H1 (cell line): ENCODE measurements around the gene POLR3A. TPM values are rescaled to one million over a fixed set of nuclear protein-coding genes. Genes with fewer than 3 reads are reported as not detected.

Experiments
- EZH2 ChIP-seq: fragments of 200-600 bp; sonication (generic); IDR thresholded peaks from 2 replicates; pipeline ENCODE4 v1.7.1; 2012; ENCODE audit warnings: low read depth, mild to moderate bottlenecking, moderate library complexity, low read length, inconsistent platforms; ENCODE audit not compliant: severe bottlenecking
- KDM1A ChIP-seq: fragments of 200-600, 300-600 bp; sonication (generic); IDR thresholded peaks from 2 replicates; pipeline ENCODE4 v1.7.1; 2016; ENCODE audit warnings: mild to moderate bottlenecking, low read length, borderline replicate concordance
- RXRA ChIP-seq: IDR thresholded peaks from 2 replicates; pipeline ENCODE4 v1.6.1; 2011; ENCODE audit warnings: low read depth, mild to moderate bottlenecking, low read length, moderate library complexity; ENCODE audit not compliant: insufficient read depth
- polyA plus RNA-seq, 7 experiments: library from polyadenylated mRNA; depleted of rRNA in 3 of 7; stranded (reverse) in 5 of 7; unstranded in 2 of 7; fragments of >200 nt in 5 of 7; fragments of 200-250 nt in 2 of 7; gene quantifications; 1 replicate in 5 of 7; 2 replicates in 1 of 7; 4 replicates in 1 of 7; pipeline versions ENCODE4 v1.2.1 to v1.2.3, GENCODE V29; 2011 to 2013; ENCODE audit warnings: missing spikeins in 2 of 7, mixed read lengths in 2 of 7
- total RNA-seq: library from RNA; stranded (reverse); fragmentation: NEBNext Ultra II Directional; extraction: Animal tissue kit (Norgen Biotek cat#: 25700); gene quantifications from 2 replicates; pipeline ENCODE4 v1.2.1, GENCODE V29; 2021

Gene POLR3A
- total and polyA plus RNA-seq, 2 of the 8 experiments (the other 6 are each of a cell fraction or from before 2014, with no cell fraction given), result 11.3 to 38.6 TPM

GRCh38 chr10:77978360-77978759 is 51.0 kb downstream of the POLR3A start (continued):
- TF ChIP-seq RXRA, result no peak
- no peak for TF ChIP-seq KDM1A
- TF ChIP-seq EZH2, result no peak
